Measurements from ENCODE around the gene DDX56. TPM values are rescaled to one million over a fixed set of nuclear protein-coding genes. Genes with fewer than 3 reads are reported as not detected.

The DDX56 gene
- total and polyA plus RNA-seq, 2 of the 13 experiments (the other 11 are each of a cell fraction or from before 2014, with no cell fraction given) = 82.6 to 120 TPM

DNA sequence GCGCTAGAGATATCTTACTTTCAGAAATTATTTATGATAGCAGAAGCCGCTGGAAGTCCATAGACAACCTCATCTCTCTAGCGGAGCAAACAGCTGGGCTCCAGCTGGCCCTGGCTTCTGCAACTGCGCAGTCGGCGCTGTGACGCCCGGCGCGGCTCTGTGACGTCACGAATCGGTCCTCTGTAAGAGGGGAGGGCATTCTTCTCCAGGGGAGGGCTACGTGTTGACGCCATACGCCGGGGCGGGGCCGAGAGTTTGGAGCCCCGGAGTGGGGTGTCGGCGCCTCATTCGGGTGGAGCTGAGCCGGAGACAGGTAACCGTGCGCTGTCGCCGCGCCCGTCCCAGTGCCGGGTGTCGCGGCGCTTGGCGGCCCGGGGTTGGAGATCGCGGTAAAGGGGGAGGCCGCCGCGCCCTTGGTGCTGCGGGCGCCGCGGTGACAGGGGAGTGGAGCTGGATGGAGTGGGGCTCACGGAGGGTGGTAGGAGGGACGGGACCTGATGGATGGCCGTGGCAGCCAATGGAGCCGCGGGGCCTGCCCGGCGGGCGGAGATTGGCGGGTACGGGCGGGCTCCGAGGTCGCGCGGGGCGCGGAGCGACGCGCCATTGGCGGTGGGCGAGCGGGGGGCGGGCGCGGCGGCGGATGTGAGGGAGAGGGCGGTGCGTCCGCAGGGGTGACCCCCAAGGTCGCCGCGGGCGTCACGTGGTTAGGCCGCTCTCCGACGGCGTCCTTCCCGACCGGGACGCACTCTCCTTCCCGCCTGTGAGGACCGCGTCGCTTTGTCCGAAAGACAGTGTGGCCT, 32.8 kb upstream of the DDX56 start, which contains the start of gene OGDH (continued):
- TF ChIP-seq SRY (CRISPR knock-in tag; IDR thresholded peaks at IDR 0.05) (no peak; the same call in 1 of the 2 replicates), ARHGAP35 (CRISPR knock-in tag; IDR thresholded peaks at IDR 0.05; ENCODE audit: borderline replicate concordance) (no peak), RNF219 (CRISPR knock-in tag; IDR thresholded peaks at IDR 0.05) (no peak), JDP2 (CRISPR knock-in tag; IDR thresholded peaks at IDR 0.05; ENCODE audit: borderline replicate concordance) (no peak), FOXP1 (IDR thresholded peaks at IDR 0.05) (no peak), FOXP1 (CRISPR knock-in tag; IDR thresholded peaks at IDR 0.05) (0 out of 2 replicates have a peak, but pooled peaks have one; percentile 43), NFAT5 (CRISPR knock-in tag; IDR thresholded peaks at IDR 0.05) (no peak), PRDM10 (CRISPR knock-in tag; IDR thresholded peaks at IDR 0.05; ENCODE audit: low read depth) (no peak), NR2F2 (IDR thresholded peaks at IDR 0.05; ENCODE audit: borderline replicate concordance, low read depth) (peak; percentile 42; the same call in 1 of the 2 replicates), ZNF138 (CRISPR knock-in tag; IDR thresholded peaks at IDR 0.05; ENCODE audit: low read depth) (no peak), FOSL2 (CRISPR knock-in tag; IDR thresholded peaks at IDR 0.05) (peak; percentile 43), ZNF3 (CRISPR knock-in tag; IDR thresholded peaks at IDR 0.05) (no peak)
- TF ChIP-seq, protein P1, sequence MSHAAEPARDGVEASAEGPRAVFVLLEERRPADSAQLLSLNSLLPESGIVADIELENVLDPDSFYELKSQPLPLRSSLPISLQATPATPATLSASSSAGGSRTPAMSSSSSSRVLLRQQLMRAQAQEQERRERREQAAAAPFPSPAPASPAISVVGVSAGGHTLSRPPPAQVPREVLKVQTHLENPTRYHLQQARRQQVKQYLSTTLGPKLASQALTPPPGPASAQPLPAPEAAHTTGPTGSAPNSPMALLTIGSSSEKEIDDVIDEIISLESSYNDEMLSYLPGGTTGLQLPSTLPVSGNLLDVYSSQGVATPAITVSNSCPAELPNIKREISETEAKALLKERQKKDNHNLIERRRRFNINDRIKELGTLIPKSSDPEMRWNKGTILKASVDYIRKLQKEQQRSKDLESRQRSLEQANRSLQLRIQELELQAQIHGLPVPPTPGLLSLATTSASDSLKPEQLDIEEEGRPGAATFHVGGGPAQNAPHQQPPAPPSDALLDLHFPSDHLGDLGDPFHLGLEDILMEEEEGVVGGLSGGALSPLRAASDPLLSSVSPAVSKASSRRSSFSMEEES (CRISPR knock-in tag; IDR thresholded peaks at IDR 0.05) = peak; percentile 88
- TF ChIP-seq, protein P2, sequence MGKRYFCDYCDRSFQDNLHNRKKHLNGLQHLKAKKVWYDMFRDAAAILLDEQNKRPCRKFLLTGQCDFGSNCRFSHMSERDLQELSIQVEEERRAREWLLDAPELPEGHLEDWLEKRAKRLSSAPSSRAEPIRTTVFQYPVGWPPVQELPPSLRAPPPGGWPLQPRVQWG (CRISPR knock-in tag; IDR thresholded peaks at IDR 0.05; ENCODE audit: borderline replicate concordance, low read depth) = no peak
- TF ChIP-seq, protein P3, sequence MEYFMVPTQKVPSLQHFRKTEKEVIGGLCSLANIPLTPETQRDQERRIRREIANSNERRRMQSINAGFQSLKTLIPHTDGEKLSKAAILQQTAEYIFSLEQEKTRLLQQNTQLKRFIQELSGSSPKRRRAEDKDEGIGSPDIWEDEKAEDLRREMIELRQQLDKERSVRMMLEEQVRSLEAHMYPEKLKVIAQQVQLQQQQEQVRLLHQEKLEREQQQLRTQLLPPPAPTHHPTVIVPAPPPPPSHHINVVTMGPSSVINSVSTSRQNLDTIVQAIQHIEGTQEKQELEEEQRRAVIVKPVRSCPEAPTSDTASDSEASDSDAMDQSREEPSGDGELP (IDR thresholded peaks at IDR 0.05; ENCODE audit: borderline replicate concordance, low read depth) = peak; percentile 100

Measured in HepG2 (cell line).